K562 (cell line): ENCODE measurements around the gene PLPPR1. TPM values are rescaled to one million over a fixed set of nuclear protein-coding genes. Genes with fewer than 3 reads are reported as not detected.

ENCODE experiments used
- ATAC-seq: fragments of 200-7000 bp; cut with Tn5 transposase; 3 replicates; pipeline ENCODE4 v1.9.1; 2020; ENCODE audit warnings: moderate library complexity
- BruUV-seq: library from RNA; stranded (reverse); fragments of 400-500 nt; replicated peaks from 2 replicates; lab custom pipeline; 2021; lab: Mats Ljungman, UMichigan
- CTCF ChIA-PET: fragments of 300-600 bp; formaldehyde crosslinking; extraction: SDS; loops from one replicate; lab custom pipeline; 2021; ENCODE audit warnings: low intra/inter-chr PET ratio; lab: Yijun Ruan, JAX
- POLR2A ChIA-PET: fragments of 300-600, 350-650 bp; sonication (Branson Sonifier 250); formaldehyde crosslinking; extraction: SDS; loops from one replicate; lab custom pipeline; 2021; ENCODE audit warnings: antibody characterized with exemption, inconsistent platforms; lab: Yijun Ruan, JAX
- DNase-seq, 4 experiments: peaks; one replicate each; pipeline versions ENCODE4 v3.0.0 to v3.0.0-alpha.2; 2011 to 2018; ENCODE audit warnings: low spot score in 3 of 4, mixed read lengths in 3 of 4; ENCODE audit errors: extremely low read depth in 1 of 4
- FAIRE-seq: peaks from 2 replicates; lab custom pipeline; 2011; peaks lifted over from hg19 to GRCh38; lab: Jason Lieb, UNC
- H2AFZ ChIP-seq: 2 replicates; pipeline ENCODE4 v1.6.0; 2011; ENCODE audit warnings: low read depth, low read length, control low read depth, inconsistent platforms
- H3K27ac ChIP-seq: fragments of 200-600 bp; 3 replicates; pipeline ENCODE4 v1.8.0; 2011; ENCODE audit warnings: low read depth, mild to moderate bottlenecking, control low read depth, inconsistent platforms, low read length, moderate library complexity, mixed read lengths; ENCODE audit errors: extremely low read depth
- H3K27me3 ChIP-seq, 2 experiments: fragments of 300-600 bp in 1 of 2; 2 replicates in 1 of 2; 3 replicates in 1 of 2; pipeline versions ENCODE4 v1.6.0 to v1.8.0; 2011; ENCODE audit warnings: inconsistent platforms in 2 of 2, low read length in 2 of 2, mild to moderate bottlenecking in 1 of 2, mixed read lengths in 1 of 2, moderate library complexity in 1 of 2; ENCODE audit not compliant: control insufficient read depth in 2 of 2, insufficient read depth in 2 of 2
- H3K36me3 ChIP-seq: fragments of 300-600 bp; 3 replicates; pipeline ENCODE4 v1.8.0; 2011; ENCODE audit warnings: mild to moderate bottlenecking, low read length, inconsistent platforms; ENCODE audit not compliant: control insufficient read depth, insufficient read depth
- H3K4me1 ChIP-seq, 2 experiments: fragments of 200-600 bp in 1 of 2; replicated peaks in 1 of 2; 2 replicates in 1 of 2; 3 replicates in 1 of 2; pipeline versions ENCODE4 v1.5.1 to v1.8.0; 2011; ENCODE audit warnings: inconsistent platforms in 2 of 2, low read length in 2 of 2, mild to moderate bottlenecking in 1 of 2, mixed read lengths in 1 of 2, moderate library complexity in 1 of 2; ENCODE audit not compliant: control insufficient read depth in 2 of 2, insufficient read depth in 2 of 2
- H3K4me2 ChIP-seq: 2 replicates; pipeline ENCODE4 v1.6.1; 2011; ENCODE audit warnings: low read length, control low read depth, inconsistent platforms, mixed read lengths; ENCODE audit not compliant: insufficient read depth
- H3K4me3 ChIP-seq: fragments of 200-600 bp; sonication (generic), shearing (Covaris generic); 2 replicates; pipeline ENCODE4 v1.5.1; 2016; ENCODE audit warnings: control low read depth, inconsistent platforms
- H3K79me2 ChIP-seq: fragments of 200-600 bp; 3 replicates; pipeline ENCODE4 v1.8.0; 2011; ENCODE audit warnings: low read length, inconsistent platforms; ENCODE audit not compliant: control insufficient read depth, insufficient read depth
- H3K9ac ChIP-seq, 2 experiments: 2 replicates each; pipeline versions ENCODE4 v1.6.0 to v1.6.1; 2011; ENCODE audit warnings: low read depth in 2 of 2, low read length in 2 of 2, control low read depth in 1 of 2, inconsistent platforms in 1 of 2, mild to moderate bottlenecking in 1 of 2, mixed read lengths in 1 of 2; ENCODE audit not compliant: insufficient read depth in 1 of 2
- H3K9me1 ChIP-seq: one replicate; pipeline ENCODE4 v1.6.0; 2011; ENCODE audit warnings: inconsistent platforms, mild to moderate bottlenecking, low read length, moderate library complexity; ENCODE audit not compliant: control insufficient read depth, insufficient read depth
- H3K9me3 ChIP-seq: replicated peaks from 2 replicates; pipeline ENCODE4 v1.5.1; 2011; ENCODE audit warnings: low read depth, low read length, inconsistent platforms; ENCODE audit not compliant: control insufficient read depth, insufficient read depth
- H4K20me1 ChIP-seq: replicated peaks from 2 replicates; pipeline ENCODE4 v1.6.1; 2011; ENCODE audit warnings: low read length, inconsistent platforms, mixed read lengths; ENCODE audit not compliant: control insufficient read depth, insufficient read depth
- BHLHE40 ChIP-seq: IDR thresholded peaks from 2 replicates; pipeline ENCODE4 v1.6.1; 2011; ENCODE audit warnings: low read length, improper control_type of control experiment
- FOSL1 ChIP-seq: fragments of 200-800 bp; sonication (Bioruptor generic); conservative IDR thresholded peaks from 2 replicates; pipeline ENCODE4 v1.6.1; 2016; ENCODE audit warnings: missing genetic modification characterization, missing compliant biosample characterization
- JUND ChIP-seq, 2 experiments: IDR thresholded peaks; 2 replicates in 1 of 2; 3 replicates in 1 of 2; pipeline ENCODE4 v1.6.1; 2011; ENCODE audit warnings: borderline replicate concordance in 2 of 2, low read depth in 2 of 2, low read length in 2 of 2, improper control_type of control experiment in 1 of 2, missing biosample characterization in 1 of 2, missing genetic modification characterization in 1 of 2, missing genetic modification reagents in 1 of 2
- LCOR ChIP-seq: sonication (generic); formaldehyde crosslinking; IDR thresholded peaks from 2 replicates; pipeline ENCODE4 v1.8.0; 2022; ENCODE audit warnings: mild to moderate bottlenecking, missing genetic modification reagents
- MBD2 ChIP-seq: sonication (generic); IDR thresholded peaks from 2 replicates; pipeline ENCODE4 v1.6.1; 2016; ENCODE audit warnings: low read depth, borderline replicate concordance
- NR3C1 ChIP-seq: sonication (generic); formaldehyde crosslinking; IDR thresholded peaks from 2 replicates; pipeline ENCODE4 v1.8.1; 2022; ENCODE audit warnings: missing genetic modification reagents
- PURB ChIP-seq: sonication (generic); formaldehyde crosslinking; IDR thresholded peaks from 2 replicates; pipeline ENCODE4 v1.9.0; 2021; ENCODE audit warnings: low read depth, mild to moderate bottlenecking, missing genetic modification reagents
- RBM39 ChIP-seq: fragments of 200-400 bp; formaldehyde crosslinking; optimal IDR thresholded peaks from 2 replicates; pipeline ENCODE3; 2018; ENCODE audit warnings: low read depth, low read length
- SMAD1 ChIP-seq: fragments of 150-350 bp; IDR thresholded peaks from 2 replicates; pipeline ENCODE4 v1.6.1; 2014; ENCODE audit warnings: low read length, low read depth; ENCODE audit not compliant: partially characterized antibody
- SREBF1 ChIP-seq: fragments of 150-350 bp; IDR thresholded peaks from 2 replicates; pipeline ENCODE4 v1.6.1; 2014; ENCODE audit warnings: antibody characterized with exemption, low read depth, low read length, borderline replicate concordance
- ZEB2 ChIP-seq: fragments of 450-650 bp; IDR thresholded peaks from 2 replicates; pipeline ENCODE4 v1.6.1; 2016
- ZKSCAN1 ChIP-seq: fragments of 150-350 bp; IDR thresholded peaks from 2 replicates; pipeline ENCODE4 v1.6.1; 2016; ENCODE audit warnings: low read depth, low read length
- ZNF431 ChIP-seq: sonication (generic); formaldehyde crosslinking; IDR thresholded peaks from 2 replicates; pipeline ENCODE4 v1.8.0; 2022; ENCODE audit warnings: mild to moderate bottlenecking, missing genetic modification reagents
- ZNF655 ChIP-seq: fragments of 250-450 bp; sonication (Bioruptor Pico); IDR thresholded peaks from 2 replicates; pipeline ENCODE4 v1.5.0; 2021
- ZNF696 ChIP-seq: fragments of 250-450 bp; sonication (Bioruptor Pico); conservative IDR thresholded peaks from 2 replicates; pipeline ENCODE4 v1.4.0; 2020; ENCODE audit warnings: mild to moderate bottlenecking, moderate library complexity
- WGBS: fragments of 100-300 bp; shearing (Covaris generic); methylation state at CpG from one replicate; pipeline ENCODE4 v1.1.6; 2016; ENCODE audit warnings: low coverage, mixed read lengths; ENCODE audit not compliant: insufficient coverage; ENCODE audit errors: missing lambda C conversion rate; 5-methylcytosine and 5-hydroxymethylcytosine counted together
- in situ Hi-C: fragments of 300-500 bp; cut with MboI; formaldehyde crosslinking; loops from 4 replicates; pipeline ENCODE4 v1.15.0; 2018; ENCODE audit warnings: inconsistent platforms, mixed read lengths
- intact Hi-C: fragments of 100-400 bp; cut with micrococcal nuclease; formaldehyde crosslinking; loops from 2 replicates; pipeline ENCODE4 v1.14.2; 2022
- polyA plus RNA-seq, 8 experiments: library from polyadenylated mRNA; depleted of rRNA in 4 of 8; stranded (reverse) in 5 of 8; unstranded in 3 of 8; fragments of >200 nt; fragmentation: Nextera tagmentation in 2 of 8; fragmentation: Illumina TruSeq in 1 of 8; extraction: Ambion mirVana in 2 of 8; extraction: Trizol in 1 of 8; gene quantifications; 2 replicates each; pipeline versions ENCODE4 v1.2.1 to v1.2.3, GENCODE V29; 2011 to 2014; ENCODE audit warnings: inconsistent platforms in 1 of 8, missing spikeins in 1 of 8
- total RNA-seq, 7 experiments: library from RNA; depleted of rRNA in 6 of 7; stranded (reverse); fragments of >200 nt in 6 of 7; fragmentation: Illumina TruSeq in 2 of 7; extraction: Trizol in 2 of 7; gene quantifications; 2 replicates each; pipeline versions ENCODE4 v1.2.1 to v1.2.3, GENCODE V29; 2011 to 2021; ENCODE audit warnings: low replicate concordance in 1 of 7
- TF ChIP-seq, protein P1 (sequence below): fragments of 450-650 bp; IDR thresholded peaks from 2 replicates; pipeline ENCODE4 v1.6.1; 2016
- TF ChIP-seq, protein P2 (sequence below): sonication (generic); formaldehyde crosslinking; IDR thresholded peaks from 2 replicates; pipeline ENCODE4 v1.8.0; 2023; ENCODE audit warnings: mild to moderate bottlenecking, missing genetic modification reagents

PLPPR1 gene
- total and polyA plus RNA-seq, 9 of the 15 experiments (the other 6 are each of a cell fraction or from before 2014, with no cell fraction given): not detected

DNA sequence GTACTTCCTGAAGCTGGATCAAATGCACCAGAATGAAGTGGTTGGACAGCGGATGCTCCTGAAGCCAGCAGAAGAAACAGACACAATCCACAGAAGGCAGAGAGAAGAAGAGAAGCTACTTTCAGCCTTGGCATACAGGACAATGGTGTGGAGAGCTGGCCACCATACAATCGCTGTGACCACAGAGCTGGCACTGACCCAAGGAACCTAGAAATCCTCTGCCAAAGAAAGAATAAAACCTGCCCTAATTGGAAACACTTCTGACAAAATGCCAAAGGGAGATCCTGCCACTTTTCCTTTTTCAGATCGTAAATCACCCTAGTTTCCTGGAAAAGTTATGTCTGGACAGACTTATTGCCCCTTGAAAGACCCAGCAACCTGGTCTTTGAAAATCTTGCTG, 278.5 kb downstream of the PLPPR1 start:
- POLR2A ChIA-PET: no interaction called here
- BruUV-seq: no TSS peak
- H3K9me1 ChIP-seq: no peaks in the 10 kb centered on the region
- no peaks in the 10 kb centered on the region for H3K9me3 ChIP-seq
- no peak overlapping the region for H3K4me3 ChIP-seq
- no peak overlapping the region for H2AFZ ChIP-seq
- H4K20me1 ChIP-seq: no peaks in the 10 kb centered on the region
- FAIRE-seq (no peak), DNase-seq (no peak), ATAC-seq (no peak)
- H3K27ac ChIP-seq: no peak overlapping the region
- H3K79me2 ChIP-seq: no peaks in the 10 kb centered on the region
- in situ Hi-C loops: loop anchor here (5.0 to 10.0 kb wide), 2 partner anchors 595 to 702 kb away; no protein-coding TSS in a partner anchor
- TF ChIP-seq RBM39 (no peak), NR3C1 (no peak), BHLHE40 (no peak), ZNF431 (CRISPR knock-in tag) (no peak), SMAD1 (no peak), LCOR (CRISPR knock-in tag) (no peak), FOSL1 (tag) (no peak), SREBF1 (no peak), ZEB2 (no peak), PURB (CRISPR knock-in tag) (no peak), ZKSCAN1 (no peak), ZNF655 (CRISPR knock-in tag) (no peak), JUND (IDR thresholded peaks at IDR 0.05; ENCODE audit: borderline replicate concordance, low read depth, low read length) (no peak), JUND (tag; IDR thresholded peaks at IDR 0.05; ENCODE audit: borderline replicate concordance, low read depth, low read length) (no peak), ZNF696 (no peak), MBD2 (no peak)
- TF ChIP-seq, protein P1, sequence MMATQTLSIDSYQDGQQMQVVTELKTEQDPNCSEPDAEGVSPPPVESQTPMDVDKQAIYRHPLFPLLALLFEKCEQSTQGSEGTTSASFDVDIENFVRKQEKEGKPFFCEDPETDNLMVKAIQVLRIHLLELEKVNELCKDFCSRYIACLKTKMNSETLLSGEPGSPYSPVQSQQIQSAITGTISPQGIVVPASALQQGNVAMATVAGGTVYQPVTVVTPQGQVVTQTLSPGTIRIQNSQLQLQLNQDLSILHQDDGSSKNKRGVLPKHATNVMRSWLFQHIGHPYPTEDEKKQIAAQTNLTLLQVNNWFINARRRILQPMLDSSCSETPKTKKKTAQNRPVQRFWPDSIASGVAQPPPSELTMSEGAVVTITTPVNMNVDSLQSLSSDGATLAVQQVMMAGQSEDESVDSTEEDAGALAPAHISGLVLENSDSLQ: no peak
- TF ChIP-seq, protein P2, sequence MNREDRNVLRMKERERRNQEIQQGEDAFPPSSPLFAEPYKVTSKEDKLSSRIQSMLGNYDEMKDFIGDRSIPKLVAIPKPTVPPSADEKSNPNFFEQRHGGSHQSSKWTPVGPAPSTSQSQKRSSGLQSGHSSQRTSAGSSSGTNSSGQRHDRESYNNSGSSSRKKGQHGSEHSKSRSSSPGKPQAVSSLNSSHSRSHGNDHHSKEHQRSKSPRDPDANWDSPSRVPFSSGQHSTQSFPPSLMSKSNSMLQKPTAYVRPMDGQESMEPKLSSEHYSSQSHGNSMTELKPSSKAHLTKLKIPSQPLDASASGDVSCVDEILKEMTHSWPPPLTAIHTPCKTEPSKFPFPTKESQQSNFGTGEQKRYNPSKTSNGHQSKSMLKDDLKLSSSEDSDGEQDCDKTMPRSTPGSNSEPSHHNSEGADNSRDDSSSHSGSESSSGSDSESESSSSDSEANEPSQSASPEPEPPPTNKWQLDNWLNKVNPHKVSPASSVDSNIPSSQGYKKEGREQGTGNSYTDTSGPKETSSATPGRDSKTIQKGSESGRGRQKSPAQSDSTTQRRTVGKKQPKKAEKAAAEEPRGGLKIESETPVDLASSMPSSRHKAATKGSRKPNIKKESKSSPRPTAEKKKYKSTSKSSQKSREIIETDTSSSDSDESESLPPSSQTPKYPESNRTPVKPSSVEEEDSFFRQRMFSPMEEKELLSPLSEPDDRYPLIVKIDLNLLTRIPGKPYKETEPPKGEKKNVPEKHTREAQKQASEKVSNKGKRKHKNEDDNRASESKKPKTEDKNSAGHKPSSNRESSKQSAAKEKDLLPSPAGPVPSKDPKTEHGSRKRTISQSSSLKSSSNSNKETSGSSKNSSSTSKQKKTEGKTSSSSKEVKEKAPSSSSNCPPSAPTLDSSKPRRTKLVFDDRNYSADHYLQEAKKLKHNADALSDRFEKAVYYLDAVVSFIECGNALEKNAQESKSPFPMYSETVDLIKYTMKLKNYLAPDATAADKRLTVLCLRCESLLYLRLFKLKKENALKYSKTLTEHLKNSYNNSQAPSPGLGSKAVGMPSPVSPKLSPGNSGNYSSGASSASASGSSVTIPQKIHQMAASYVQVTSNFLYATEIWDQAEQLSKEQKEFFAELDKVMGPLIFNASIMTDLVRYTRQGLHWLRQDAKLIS (CRISPR knock-in tag): no peak
- intact Hi-C loops: no loop called here
- H3K9ac ChIP-seq: no peak overlapping the region
- no peaks in the 10 kb centered on the region for H3K36me3 ChIP-seq
- 3% methylated on average over 3 of the region's 3 CpGs for WGBS
- H3K4me2 ChIP-seq: no peak overlapping the region
- CTCF ChIA-PET: no interaction called here
- H3K27me3 ChIP-seq: peaks cover 6 to 12% of the 10 kb centered on the region in 2 experiments; a peak in 4 of 5 replicates
- no peaks in the 10 kb centered on the region for H3K4me1 ChIP-seq
